Umbilical cord (tissue), 2 donors: ENCODE data around the gene SRRM5. TPM values are rescaled to one million over a fixed set of nuclear protein-coding genes. Genes with fewer than 3 reads are reported as not detected.
"Not testable (repeated sequence)": the region's sequence is repeated elsewhere in the genome, so short reads cannot be mapped to it uniquely, and the experiment has no call there.

Source experiments
- DNase-seq: peaks from one replicate; pipeline ENCODE4 v3.0.0-alpha.2; 2015; ENCODE audit warnings: low spot score
- total RNA-seq: library from RNA; depleted of rRNA; stranded (reverse); fragments of >200 nt; gene quantifications from one replicate; pipeline ENCODE4 v1.2.3, GENCODE V29; 2014; ENCODE audit warnings: low replicate concordance; ENCODE audit not compliant: insufficient read depth

Gene SRRM5
- total RNA-seq, 1 donor from 2014 or later: 0.24 TPM

DNA sequence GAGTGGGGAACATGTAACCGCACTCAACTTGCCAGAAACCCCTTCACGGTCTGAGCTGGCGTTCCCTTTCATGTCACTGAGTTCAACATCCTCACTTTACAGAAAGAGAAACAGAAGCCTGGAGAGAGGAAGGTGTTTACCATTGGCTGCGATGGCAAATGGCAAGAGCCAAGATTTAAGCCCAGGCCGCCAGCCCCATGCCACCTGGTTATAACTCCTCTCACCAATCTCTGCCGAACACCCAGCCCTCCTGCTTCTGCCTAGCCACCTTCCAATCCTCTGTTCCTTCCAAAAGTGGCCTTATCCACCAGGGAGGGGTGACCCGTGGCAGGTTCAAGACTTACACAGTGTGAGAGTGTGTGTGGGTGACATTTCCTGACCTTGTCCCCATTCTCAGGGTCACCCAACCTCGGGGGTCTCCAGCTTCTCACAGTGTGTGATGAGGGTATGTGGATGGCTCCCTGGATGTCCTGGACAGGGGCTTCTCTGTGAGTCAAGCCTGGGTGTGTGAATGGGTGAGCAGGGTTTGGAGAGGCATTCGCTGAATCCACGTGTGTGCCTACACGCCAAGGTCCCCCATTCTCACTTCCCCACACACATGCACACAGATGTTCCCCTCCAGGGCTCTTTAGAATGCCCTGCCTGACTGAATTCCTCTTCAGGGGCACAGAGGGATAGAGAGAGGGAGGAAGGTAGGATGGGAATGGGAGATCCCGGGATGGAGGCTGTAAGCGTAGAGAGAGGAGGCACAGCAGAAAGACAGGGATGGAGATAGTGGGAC is 26.5 kb downstream of the SRRM5 start:
- no peak for DNase-seq

DNA sequence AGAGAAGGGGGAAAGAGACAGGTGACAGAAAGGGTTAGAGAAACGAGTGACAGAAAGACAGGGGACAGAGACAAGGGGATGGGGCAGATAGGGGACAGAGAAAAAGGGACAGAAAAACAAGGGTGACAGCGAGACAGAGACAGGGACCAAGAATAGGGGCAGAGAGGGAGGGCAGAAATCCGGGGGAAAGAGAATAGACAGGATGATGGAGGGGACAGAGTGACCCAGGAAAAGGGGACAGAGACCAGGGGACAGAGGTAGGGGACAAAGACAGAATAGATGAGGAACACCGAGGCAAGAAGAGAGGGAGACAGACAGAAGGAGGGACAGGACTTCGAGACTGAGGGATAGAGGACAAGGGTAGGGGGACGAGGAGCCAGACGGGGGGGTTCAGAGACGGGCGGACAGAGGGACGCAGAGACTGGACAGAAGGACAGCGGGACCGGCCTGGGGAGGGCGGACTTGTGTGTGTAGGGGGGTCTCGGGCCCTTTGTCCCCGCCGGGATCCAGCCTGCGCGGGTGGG is 27.2 kb downstream of the SRRM5 start:
- no peak for DNase-seq

DNA sequence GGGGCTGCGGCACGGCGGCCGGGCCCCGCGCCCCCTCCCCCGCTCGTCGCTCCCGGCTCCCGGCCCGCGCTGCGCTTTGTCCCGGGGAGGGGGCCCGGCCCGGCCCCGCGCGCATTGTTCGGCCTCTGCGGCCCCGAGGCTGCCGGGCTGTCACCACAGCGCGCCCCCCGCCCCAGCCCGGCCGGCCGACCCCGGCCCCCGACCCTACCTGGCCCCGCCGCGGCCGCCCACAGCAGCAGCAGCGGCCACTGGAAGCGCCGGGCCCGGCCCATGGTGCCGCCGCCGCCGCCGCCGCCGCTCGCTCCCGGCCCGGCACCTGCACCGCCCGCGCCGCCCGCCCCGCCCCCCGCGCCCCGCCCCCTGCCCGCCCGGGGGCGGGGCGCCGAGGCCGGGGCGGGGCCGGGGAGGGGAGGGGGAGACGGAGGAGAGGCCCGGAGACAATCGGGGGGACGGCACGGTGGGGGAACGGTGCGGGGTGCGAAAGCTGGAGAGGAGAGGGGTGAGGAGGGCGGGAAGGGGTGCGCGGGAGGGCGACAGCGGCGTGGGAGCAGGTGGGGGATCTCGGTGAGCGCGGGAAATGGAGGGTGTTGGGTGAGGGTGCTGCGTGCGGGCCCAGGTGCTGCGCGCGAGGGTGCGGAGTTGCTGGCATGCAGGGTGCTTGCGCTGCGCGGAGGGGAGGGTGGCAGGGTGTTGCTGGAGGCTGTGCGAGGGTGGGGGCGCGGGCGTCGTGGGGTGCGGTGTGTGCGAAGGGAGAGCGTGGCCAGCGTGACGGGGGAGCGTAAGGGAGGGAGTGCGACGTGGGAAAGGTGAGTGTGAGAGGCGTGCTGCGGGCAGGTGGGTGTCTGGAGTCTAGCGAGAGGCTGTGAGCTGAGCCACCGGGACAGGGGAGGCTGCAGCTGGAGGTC is 27.9 kb downstream of the SRRM5 start, which contains the start of gene CADM4:
Gene CADM4 (minus strand): TSS at position 332 of the 905 bp plus-strand sequence. CDS start 60 bp downstream, at position 272.
- no peak for DNase-seq

DNA sequence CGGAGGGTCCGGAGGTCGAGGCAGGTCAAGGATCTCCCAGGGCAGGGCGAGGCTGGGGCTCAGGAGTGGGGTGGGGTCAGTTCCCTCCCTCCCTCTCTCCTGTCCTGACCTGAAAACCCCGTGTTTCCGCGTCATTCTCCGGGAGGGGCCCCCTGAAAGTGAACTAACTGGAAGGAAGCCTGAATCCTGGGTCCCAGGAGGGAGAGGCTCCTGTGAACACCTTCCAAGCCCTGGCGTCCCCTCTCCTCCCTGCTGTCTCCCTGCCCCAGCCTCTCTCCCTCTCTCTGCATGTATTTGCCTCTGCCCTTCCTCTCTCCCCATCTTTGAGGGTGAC is 28.5 kb downstream of the SRRM5 start:
- no peak for DNase-seq

DNA sequence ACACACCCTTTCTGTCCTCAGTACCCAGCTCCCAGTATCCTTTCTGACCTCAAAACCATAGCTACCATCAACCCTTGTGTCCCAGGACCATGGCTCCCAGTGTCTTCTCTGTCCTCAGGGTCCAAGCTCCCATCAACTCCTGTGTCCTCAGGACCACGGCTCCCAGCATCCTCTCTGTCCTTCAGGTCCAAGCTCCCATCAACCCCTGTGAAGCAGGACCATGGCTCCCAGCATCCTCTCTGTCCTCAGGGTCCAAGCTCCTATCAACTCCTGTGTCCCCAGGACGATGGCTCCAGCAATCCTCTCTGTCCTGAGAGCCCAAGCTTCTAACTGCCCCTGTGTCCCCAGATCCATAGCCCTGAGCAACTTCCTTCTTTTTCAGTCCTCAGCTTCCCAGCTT is 29.4 kb downstream of the SRRM5 start:
- DNase-seq: no peak

DNA sequence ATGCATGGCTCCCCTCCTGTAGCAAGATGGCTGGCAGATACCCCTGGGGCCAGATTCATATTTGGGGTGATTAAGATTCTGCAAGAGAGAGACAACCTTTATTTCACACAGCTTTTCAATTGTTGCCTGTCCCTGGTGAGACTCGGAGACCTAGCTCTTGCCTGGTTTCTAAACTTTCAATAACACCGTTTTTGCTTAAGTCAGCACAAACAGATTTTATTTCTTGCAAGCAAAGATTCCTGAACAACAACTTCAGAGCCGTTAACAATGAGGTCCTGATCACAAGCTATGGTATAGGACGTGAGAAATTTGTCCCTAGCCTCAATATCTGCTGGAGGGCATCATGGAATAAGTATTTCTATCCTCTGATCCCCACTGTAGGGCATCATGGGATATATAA is 30.6 kb downstream of the SRRM5 start:
- DNase-seq: no peak

DNA sequence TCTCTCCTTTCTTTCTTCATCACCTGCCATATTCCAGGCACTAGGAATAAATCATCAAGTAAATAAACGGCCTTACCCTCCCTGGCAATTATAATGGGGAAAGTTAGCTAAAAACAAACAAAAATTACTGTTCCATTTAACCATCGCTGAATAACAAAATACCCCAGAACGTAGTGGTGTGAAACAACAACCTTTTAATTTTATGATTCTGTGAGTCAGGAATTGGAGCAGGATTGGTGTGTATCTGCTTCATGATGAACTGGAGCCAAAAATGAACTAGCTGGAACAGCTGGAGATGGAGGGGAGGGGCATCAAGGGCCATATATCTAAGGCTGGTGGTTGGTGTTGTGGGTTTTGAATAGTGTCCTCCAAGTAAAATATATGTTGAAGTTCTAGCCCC is 31.4 kb downstream of the SRRM5 start:
- DNase-seq: no peak

DNA sequence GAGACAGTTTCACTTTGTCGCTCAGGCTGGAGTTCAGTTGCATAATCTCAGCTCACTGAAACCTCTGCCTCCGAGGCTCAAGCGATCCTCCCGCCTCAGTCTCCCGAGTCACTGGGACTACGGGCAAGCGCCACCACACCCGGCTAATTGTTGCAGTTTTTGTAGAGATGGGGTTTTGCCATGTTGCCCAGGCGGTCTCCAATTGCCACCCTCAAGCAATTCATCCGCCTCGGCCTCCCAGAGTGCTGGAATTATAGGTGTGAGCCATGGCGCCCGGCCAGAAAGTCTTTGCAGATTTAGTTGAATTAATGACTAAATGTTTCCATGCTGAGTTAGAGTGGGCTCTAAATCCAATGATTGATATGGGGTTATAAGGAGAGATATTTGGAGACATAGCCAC is 32.3 kb downstream of the SRRM5 start:
- DNase-seq: no peak

DNA sequence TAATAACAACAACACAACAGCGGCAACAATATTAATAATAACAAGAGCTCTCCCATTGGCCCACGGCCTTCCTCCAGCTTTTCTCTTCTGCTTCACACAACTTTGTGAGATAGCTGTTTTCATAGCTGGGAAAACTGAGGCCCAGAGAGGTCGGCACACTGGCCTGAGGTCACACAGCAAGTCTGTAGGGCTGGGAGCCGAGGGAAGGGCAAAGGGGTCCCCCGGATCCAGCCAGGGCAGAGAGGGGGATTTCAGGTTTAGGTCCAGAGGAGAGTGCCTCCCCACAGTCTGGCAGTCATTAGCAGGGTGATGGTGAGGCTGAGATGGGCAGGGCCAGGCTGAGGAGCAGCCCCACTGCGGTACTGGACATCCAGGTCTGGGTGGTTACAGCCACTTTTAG is 36.7 kb downstream of the SRRM5 start:
- no peak for DNase-seq

DNA sequence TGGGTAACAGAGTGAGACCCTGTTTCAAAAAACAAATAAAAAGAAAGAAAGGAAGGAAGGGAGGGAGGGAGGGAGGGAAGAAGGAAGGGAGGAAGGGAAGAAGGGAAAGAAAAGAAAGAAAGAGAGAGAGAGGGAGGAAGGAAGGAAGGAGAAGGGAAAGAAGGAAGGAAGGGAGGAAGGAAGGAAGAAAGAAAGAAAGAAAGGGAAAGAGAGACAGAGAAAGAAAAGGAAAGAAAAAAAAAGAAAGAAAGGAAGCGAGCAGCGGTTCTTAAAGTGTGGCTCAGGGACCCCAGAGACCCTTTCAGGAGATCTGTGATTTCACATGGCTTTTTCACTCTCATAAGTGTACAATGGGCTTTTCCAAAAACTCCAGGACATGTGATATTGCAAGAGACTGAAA is 37.6 kb downstream of the SRRM5 start:
- DNase-seq: no peak

DNA sequence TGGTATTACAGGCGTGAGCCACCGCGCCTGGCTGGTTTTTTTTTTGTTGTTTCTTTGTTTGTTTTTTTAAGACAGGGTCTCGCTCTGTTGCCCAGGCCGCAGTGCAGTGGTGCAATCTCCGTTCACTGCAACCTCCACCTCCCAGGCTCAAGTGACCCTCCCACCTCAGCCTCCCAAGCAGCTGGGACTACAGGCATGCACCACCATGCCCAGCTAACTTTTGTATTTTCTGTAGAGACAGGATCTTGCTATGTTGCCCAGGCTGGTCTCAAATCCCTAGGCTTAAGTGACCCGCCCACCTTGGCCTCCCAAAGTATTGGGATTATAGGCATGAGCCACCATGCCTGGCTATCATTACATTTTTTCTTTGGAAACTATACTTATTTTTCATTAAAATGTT is 38.4 kb downstream of the SRRM5 start:
- DNase-seq: not testable (repeated sequence)

DNA sequence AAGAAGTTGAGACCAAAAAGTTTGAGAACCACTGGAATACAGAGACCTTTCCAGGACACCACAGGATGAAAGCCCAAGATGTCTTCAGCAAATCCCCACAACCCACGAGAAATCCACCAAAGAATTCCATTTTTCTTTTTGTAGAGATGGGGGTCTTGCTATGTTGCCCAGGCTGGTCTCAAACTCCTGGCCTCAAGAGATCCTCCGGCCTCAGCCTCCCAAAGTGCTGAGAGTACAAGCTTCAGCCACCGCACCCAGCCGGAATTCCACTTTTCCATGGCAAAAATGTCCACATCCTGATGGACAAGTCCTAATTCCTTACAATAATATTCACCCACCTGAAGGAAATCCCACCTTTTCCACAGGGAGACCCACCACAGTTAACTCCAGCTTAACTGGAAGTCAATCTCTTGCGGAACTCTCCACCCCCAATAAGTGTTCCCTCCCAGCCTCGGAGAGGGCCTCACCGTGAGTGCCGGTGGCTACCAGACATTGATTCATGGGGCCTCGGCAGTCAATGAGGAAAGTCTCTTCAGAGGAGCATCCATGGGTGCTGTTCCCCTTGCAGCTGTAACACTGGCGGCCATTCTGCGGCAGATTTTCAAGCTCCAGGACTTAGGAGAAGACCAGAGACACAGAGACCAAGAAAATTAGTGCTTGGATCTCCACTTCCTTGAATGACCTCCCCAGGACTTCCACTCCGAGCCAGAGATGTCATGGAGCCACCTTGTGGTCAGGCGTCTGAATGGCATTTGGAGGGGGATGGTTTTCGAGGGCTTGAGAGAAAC is 40.1 kb downstream of the SRRM5 start:
- peak; percentile 57 for DNase-seq

DNA sequence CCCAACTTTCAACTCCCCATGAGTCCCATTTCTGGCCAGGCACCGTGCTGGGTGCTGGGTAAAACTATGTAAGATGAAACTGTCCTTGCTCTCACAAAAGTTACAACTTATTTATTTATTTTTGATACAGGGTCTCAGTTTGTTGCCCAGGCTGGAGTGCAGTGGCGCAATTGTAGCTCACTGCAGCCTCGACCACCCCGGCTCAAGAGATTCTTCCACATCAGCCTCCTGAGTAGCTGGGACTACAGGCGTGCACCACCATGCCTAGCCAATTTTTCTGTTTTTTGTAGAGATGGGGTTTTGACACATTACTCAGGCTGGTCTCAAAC is 40.6 kb downstream of the SRRM5 start:
- DNase-seq: no peak

DNA sequence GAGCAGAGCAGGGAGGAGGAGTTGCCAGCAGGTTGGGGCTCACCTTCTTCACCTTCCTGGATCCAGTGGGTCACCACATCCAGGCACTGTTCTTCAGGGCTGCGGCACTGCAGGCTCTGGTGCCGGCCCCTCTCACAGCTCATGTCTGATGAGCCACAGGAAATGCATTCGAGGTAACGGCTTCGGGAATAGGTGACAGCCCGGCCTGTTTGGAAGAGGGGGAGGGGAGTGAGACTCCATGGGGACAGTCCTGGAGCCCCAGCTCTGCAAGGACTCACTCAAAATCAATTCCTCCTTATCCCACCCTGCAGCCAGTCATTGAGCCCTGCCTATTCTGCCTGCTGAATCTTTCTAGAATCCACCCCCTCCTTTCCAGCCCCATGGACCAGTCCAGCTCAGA is 44.5 kb downstream of the SRRM5 start:
- DNase-seq: no peak

DNA sequence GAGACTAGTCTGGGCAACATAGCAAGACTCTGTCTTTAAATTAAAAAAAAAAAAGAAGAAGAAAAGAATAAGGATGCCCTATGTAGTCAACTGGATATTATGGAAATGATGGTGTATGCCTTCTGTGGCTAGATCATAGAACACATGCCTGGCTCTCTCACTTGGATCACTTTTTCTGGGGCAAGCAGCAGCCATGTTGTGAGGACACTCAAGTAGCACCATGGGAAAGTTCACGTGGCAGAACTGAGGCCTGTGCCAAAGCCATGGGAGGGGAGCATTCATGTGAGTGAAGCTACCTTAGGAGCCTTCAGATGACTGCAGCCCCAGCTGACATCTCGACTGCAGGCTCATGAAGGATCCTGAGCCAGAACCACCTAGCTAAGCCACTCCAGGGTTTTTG is 46.1 kb downstream of the SRRM5 start:
- DNase-seq: no peak

DNA sequence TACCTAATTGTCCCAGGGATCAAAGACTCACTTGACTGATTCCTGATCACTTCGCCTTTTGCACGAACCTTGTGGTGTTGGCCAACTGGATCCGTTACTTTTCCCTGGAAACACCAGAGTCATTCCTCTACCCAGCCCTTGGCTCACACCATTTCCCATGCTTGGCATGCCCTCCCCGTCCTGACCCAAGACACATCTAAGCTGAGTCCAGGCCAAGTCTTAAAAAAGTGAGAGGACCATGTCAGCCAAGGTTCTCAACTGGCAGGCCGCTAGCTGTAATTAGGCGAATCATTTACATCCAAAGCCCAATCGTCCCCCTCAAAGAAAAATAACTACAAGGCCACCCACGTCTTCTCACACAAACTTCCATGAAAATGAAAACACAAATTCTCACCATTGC is 46.6 kb downstream of the SRRM5 start:
- DNase-seq: no peak

DNA sequence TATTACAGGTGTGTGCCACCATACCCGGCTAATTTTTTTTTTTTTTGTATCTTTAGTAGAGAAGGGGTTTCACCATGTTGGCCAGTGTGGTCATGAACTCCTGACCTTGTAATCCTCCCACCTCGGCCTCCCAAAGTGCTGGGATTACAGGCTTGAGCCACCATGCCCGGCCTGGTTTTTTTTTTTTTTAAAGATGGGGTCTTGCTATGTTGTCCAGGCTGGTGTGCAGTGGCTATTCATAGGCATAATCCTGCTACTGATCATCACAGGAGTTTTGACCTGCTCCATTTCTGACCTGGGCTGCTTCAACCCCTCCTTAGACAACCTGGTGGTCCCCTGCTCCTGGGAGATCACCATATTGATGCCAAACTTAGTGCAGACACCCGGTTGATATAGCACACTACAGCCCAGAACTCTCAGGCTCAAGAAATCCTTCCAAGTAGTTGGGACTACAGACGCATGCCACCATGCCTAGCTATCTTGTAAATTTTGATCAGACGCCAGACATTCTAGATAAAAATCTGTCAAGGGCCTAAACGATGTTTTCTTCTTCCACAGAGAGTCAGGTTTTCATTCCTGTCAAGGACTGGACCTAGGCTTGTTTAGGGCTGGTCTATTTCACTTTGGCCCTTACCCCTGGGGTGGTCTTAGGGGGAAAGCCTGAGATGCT is 48.5 kb downstream of the SRRM5 start:
- no peak for DNase-seq

DNA sequence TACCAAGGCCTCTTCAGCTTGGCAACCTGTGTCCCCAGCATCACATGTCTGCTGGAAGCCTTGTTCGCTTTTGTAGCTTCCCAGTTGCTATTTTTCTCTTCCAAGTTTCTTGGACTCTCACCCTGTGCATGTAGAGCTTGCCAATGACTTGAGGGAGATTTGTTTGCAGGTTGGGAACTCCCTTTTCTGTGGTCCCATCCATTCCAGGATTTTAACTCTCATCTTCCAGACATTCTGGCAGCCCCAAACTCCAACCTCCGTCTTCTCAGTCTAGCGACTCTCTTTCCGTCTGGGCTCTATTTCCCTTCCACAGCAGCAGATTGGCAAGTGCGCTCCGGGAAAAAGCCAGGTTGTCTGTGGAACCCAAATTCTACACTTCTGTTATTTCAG is 49.1 kb downstream of the SRRM5 start:
- no peak for DNase-seq

DNA sequence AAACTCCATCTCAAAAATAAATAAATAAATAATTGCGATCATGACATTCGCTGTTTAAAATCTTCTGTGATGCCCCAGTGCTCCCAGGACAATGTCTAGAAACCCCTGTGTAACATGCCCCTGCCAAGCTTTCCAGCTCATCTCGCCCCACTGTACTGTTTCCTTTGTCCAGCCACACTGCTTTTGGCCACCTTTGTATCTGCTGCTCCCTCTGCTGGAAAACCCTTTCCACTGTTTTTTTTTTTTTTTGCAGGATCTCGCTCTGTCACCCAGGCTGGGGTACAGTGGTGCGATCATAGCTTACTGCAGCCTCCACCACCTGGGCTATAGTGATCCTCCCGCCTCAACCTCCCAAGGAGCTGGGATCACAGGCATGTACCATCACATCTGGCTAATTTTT is 50.6 kb downstream of the SRRM5 start:
- no peak for DNase-seq

DNA sequence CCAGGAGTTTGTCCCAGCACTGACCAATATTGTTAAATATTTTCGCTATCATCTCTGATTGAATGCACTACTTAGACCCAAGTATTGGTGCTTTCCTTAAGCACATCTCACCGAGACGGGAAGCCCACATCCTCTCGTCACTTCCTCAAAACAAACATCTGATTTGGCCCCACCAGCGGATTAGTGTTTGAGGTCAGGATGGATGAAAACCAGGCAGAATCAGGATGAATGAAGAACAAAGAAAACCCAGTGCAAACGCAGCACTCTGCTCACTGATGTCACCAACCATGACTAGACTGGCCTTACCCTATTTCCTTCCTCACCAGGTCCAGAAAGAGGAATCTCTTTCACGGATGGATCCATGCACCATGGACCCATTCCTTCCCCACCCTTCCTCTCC is 52.1 kb downstream of the SRRM5 start:
- DNase-seq: no peak
